ENCODE results near the gene YKT6.

YKT6 gene

GRCh38 chr7:44235582-44236332 is 35.0 kb downstream of the YKT6 start:
- no peak for DNase-seq

DNA sequence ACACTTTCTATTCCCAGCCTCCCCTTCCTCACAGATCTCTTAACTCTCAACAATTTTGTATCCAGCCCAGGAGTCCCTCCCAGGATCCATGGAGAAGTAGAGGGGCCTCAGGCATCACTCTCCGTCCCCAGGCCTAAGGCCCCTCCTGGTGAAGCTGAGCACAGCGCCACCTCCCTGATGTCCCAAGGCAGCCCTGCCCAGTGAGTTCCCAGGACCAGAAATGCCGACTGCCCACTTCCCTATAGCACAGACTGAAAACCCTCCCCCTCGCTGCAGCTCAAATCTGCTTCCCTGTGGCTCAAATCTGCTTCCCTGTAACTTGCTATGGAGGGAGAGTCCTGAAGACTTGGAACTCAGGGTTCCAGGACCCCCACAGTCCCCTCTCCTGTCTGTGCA is 35.6 kb downstream of the YKT6 start:
- DNase-seq: no peak

DNA sequence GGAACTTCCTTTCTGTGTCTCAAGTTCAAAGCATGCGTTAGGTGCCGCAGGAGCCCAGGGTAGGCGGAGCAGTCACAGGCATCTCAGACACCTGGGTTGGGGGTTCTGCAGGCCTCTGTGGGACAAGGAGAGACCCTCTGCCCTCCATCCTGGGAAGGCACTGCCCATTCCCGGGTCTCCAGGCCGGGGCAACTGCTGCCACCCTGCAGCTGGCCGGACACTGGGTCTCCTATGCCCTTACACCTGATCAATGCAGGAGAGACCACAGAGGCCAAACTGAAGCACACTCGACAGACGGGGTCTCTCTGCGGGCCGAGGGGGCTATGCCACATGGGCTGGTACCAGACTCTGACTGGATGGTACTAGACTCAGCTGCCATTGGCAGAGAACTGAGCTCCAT is 36.9 kb downstream of the YKT6 start:
- DNase-seq: no peak

DNA sequence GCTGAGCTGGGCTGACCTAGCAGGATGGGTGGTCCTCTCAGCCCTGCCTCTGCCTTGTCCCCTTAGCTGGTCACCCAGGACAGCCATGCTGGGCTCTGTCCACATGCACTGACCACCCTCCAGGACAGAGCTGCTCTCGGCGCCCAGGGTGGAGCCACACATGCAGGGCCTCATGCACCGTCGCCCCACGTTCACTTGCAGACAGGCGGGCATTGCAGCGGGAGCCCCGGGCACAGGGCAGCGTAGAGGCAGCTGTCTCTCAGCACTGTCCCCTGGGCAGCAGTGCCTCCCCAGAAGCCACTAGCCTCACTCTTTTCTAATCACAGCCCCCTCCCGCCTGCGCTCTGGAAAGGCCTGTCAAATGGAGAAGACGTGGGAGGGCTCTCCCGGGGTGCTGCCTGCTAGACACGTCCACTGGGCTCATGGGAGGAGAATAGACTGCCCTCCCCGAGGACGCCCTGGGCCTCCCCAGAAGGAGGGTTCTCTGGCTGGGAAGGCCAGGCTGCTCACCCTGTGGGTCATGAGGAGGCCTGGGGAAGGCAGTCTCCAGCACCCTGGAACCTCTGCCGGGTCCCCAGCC is 37.4 kb downstream of the YKT6 start:
- no peak for DNase-seq

- no peak for DNase-seq
These were observed 38.6 kb downstream of the YKT6 start for GRCh38 chr7:44239361-44239760.

DNA sequence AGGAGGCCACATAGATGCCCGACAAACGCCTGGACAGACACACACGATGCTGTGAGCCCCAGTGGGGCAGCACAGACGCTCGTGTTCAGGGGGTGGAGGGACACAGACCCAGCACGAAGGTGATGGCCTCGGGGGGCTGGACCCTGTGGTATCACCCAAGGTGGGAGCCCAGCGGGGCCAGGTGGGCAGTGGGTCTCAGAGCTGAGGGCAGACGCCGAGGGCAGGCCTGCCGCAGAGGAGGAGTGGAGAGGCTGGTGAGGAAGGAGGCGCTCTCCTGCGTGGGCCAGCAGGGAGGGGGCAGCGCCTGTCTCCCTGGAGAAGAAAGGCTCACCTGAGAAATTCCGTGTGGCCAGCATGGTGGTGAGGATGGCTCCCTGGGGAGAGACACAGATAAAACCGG is 39.6 kb downstream of the YKT6 start:
- no peak for DNase-seq

GRCh38 chr7:44240983-44241510 is 40.3 kb downstream of the YKT6 start:
- peak; percentile 58 for DNase-seq

- no peak for DNase-seq
These were observed 41.3 kb downstream of the YKT6 start for GRCh38 chr7:44242091-44242490.

GRCh38 chr7:44244282-44244681 is 43.5 kb downstream of the YKT6 start:
- no peak for DNase-seq

DNA sequence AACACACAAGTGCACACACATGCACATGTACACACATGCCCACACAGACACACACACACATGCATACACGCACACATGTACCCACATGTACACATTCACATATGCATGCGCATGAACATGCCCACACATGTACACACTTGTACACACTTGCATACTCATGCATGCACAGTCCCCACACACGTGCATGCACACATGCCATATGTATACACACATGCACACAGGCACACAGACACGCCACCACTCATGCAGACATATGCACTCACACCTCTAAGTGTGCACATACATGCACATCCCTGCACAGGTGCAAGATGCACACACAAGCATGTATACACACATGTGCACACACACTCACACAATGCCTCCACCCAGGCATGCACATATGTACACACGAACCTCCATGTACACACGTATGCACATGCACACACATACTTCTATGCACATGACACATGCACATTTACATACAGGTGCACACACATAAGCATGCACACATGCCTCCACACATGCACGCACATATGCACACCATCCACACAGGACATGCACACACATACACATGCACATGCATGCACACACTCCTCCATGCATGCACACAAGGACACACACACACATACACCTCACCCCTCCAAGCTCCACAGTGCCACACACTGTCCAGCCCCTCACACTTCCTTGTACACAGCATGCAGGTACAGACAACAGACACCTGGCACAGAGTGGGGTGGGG is 45.8 kb downstream of the YKT6 start:
- DNase-seq: no peak

GRCh38 chr7:44247868-44248651 is 47.3 kb downstream of the YKT6 start:
- DNase-seq: no peak

- DNase-seq: no peak
These were observed 49.0 kb downstream of the YKT6 start for GRCh38 chr7:44249639-44250234.

DNA sequence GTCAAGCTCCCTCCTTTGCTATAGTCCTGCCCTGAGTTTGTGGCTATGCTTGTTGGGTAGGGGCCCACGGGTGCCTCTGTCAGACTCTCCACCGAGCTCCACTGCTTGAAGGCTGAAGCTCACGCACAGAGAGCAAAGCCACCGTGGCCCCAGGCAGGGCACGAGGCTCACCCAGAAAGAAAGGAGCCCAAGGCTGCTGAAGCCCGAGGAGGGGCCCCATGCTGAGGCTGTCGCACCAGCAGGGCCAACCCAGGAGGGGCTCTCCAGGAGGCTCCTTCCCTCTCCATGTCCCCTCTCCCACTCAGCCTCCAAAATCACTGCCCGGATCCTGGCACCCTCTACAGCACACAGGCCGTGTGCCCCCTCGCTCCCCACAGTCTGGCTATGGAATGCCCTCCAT is 50.5 kb downstream of the YKT6 start:
- DNase-seq: no peak

DNA sequence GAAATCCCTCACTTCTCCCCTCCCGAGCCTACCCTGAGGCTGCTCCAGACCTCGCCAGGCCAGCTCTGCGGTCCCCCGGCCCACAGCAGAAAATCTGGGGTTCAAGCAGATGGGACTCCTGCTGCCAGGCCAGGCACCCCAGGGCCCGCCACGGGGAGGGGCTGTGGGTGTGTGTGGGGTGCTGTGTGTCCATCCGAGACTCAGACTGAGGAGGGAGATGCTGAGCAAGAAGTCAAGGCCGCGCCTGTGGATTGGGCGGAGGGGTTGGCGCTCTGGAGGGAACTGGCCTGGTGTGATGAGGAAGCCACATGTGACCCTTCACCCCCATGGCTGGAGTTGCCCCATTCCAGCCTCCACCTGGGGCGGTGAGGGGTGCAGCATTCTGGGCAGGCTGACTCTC is 51.1 kb downstream of the YKT6 start:
- no peak for DNase-seq

GRCh38 chr7:44256459-44256858 is 55.7 kb downstream of the YKT6 start:
- DNase-seq: no peak

GRCh38 chr7:44257213-44257612 is 56.4 kb downstream of the YKT6 start:
- no peak for DNase-seq

DNA sequence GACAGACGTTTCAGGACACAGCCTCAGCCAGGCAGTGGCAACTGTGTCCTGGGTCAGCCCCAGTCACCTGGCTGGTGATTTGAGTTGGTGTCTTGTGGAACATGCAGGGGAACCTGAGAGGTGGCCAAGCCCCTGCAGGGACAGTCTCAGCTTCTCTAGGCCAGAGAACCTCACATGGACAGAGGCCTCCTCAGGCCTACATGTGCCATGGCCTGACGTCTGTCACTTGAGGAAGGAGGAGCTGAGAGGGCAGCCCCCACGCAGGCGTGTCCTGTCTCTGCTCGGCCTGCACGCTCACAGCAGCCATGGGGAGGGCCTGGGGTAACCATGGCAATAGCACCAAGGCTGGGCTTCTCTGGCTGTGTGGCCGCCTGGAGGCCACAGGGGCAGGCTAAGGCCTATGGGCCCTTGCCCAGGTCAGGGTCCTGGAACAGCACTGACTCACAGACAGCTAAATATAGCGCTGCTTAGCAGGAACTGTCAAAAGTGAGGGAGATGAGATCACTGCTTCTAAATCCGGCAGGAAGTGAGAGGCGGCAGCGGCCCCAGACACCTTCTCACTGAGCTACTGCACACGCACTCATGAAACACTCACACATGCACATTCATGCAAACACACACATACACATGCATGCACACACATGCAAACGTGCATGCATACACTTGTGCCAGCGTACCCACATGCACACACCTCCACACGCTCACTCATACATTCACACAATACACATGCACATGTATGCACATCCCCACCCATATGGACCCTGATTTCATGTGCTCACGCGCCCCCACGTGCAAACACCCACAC is 57.0 kb downstream of the YKT6 start:
- no peak for DNase-seq

DNA sequence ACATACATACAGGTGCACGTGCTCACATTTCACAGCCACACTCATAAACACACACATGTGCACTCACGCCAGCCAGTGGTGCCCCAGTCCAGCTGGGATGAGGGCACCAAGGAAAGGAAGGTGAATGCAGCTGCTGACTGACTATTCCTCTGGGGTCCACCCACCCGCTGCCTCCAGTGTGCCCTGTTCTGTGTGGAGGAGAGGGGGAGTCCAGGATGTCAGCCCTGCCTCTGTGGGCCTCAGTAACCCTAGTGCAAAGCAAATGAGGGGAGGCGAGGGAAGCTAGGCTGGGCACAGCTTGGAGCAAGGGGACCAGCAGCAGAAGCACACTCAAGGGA is 57.6 kb downstream of the YKT6 start:
- DNase-seq: no peak

DNA sequence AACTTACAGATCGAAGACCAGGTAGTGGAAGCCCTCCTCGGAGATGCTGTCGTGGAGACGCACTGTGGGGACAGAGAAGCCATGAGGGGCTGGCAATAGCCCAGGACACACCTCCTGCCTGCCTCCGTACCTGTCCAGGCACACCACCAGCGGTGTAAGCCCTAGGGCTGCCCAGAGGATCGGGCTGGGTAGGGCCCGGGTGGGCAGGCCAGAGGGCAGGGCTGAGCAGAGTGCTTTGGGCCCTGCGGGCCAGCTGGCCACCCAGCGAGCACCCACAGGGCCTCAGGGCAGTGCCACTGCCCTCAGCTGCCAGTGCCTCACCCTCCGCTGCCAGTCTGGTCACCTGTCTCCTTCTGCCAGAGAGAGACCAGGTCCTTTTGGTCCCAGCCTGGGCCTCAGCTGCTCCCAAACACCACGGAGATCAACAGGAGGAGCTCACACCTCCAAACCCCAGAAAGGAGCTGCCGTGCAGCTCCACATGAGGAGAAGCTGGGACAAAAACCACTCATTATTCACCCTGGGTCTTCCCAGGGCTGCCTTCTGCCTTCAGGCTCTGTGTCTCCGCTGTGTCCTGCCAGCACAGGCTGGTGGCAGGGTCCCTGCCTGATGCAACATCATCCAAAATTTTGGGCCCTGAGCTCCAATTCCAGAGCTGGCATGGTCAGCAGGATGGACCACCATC is 58.2 kb downstream of the YKT6 start:
- no peak for DNase-seq

- DNase-seq: no peak
These were observed 59.0 kb downstream of the YKT6 start for GRCh38 chr7:44259547-44260457.

Measured in NCI-H2171 treated with DMSO at 0.1 percent for 48 hours (cell line).